Stromal cell of bone marrow (primary cell): ENCODE data around the gene SMC4.
"Not testable (repeated sequence)": the region's sequence is repeated elsewhere in the genome, so short reads cannot be mapped to it uniquely, and the experiment has no call there.

Experiments used
- DNase-seq: peaks from one replicate; pipeline ENCODE4 v3.0.0-alpha.2; 2012; ENCODE audit warnings: low read depth

Gene SMC4

GRCh38 chr3:160399125-160400029, at the start of gene SMC4, which contains the start of gene IFT80:
Gene SMC4, plus strand, starts transcription at chr3:160399650. Its CDS starts 1,177 bp downstream, at chr3:160400827.
Gene IFT80, minus strand, starts transcription at chr3:160399225. Its CDS starts 14,625 bp downstream, at chr3:160384600.
- peak; percentile 92 for DNase-seq

- DNase-seq: no peak
Observed at GRCh38 chr3:160355826-160356225, 43.6 kb upstream of the SMC4 start.

GRCh38 chr3:160362896-160363295, 36.6 kb upstream of the SMC4 start:
- DNase-seq: not testable (repeated sequence)

GRCh38 chr3:160365869-160366522, 33.5 kb upstream of the SMC4 start:
- DNase-seq: no peak

- no peak for DNase-seq
Observed at GRCh38 chr3:160368804-160369203, 30.6 kb upstream of the SMC4 start.

GRCh38 chr3:160369784-160370183, 29.7 kb upstream of the SMC4 start:
- DNase-seq: no peak

GRCh38 chr3:160370987-160371857, 28.2 kb upstream of the SMC4 start:
- no peak for DNase-seq

- DNase-seq: peak; percentile 61
Observed at GRCh38 chr3:160372780-160373179, 26.7 kb upstream of the SMC4 start.

- DNase-seq: no peak
Observed at GRCh38 chr3:160373655-160374054, 25.8 kb upstream of the SMC4 start.

GRCh38 chr3:160374472-160374871, 25.0 kb upstream of the SMC4 start:
- no peak for DNase-seq

- no peak for DNase-seq
Observed at GRCh38 chr3:160374925-160375324, 24.5 kb upstream of the SMC4 start.

- DNase-seq: peak; percentile 78
Observed at GRCh38 chr3:160376681-160377080, 22.8 kb upstream of the SMC4 start.

GRCh38 chr3:160378331-160379109, 20.9 kb upstream of the SMC4 start:
- DNase-seq: no peak

GRCh38 chr3:160379628-160380214, 19.7 kb upstream of the SMC4 start:
- no peak for DNase-seq

- DNase-seq: no peak
Observed at GRCh38 chr3:160381470-160381869, 18.0 kb upstream of the SMC4 start.

- no peak for DNase-seq
Observed at GRCh38 chr3:160384639-160385318, 14.7 kb upstream of the SMC4 start.

- no peak for DNase-seq
Observed at GRCh38 chr3:160390565-160391138, 8.8 kb upstream of the SMC4 start.

- no peak for DNase-seq
Observed at GRCh38 chr3:160392798-160393197, 6.7 kb upstream of the SMC4 start.

GRCh38 chr3:160393346-160394008, 6.0 kb upstream of the SMC4 start:
- no peak for DNase-seq

- DNase-seq: no peak
Observed at GRCh38 chr3:160394009-160394392, 5.4 kb upstream of the SMC4 start.
